ENCODE measurements around the gene ITGB6.
A peak's percentile ranks its signal among the peaks of the same experiment; 100 is the strongest.
"Not testable (repeated sequence)": the region's sequence is repeated elsewhere in the genome, so short reads cannot be mapped to it uniquely, and the experiment has no call there.

ITGB6 gene

DNA sequence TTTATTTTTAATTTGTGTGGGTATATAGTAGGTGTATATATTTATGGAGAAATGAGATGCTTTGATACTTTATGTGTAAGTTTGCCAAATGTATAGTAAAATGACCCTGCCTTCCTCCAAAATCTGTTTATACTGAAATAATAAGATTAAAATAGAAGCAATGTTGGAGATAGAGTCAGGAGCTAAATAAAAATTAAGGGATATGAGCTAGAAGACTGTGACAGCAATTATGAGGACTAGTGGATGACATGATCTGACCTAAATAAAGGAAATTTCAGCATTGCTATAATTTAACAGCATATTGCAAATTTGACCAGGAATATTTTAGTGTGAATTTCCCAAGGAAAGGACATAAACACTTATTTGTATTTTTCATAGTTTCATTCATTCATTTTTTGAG, 60.7 kb downstream of the ITGB6 start:
- DNase-seq: no peak

DNA sequence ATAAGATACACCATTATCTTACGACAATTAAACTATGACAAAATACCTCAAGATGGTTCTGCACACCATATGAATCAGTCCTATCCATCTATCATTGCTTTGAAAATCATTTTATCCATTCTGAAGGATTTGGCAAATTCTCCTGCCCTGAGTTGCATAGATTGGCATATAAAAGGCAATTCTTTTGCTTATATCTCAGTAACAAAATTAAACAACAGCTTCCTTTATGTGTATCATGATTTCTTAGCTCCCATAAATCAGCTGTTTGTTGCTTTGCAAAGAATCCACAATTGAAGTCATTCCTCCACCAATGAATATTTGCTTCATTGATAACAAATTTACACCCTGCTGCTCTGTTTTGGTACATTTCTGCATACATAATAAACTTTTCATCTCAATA, 61.7 kb downstream of the ITGB6 start:
- DNase-seq: no peak

GRCh38 chr2:160137464-160137863, 62.6 kb downstream of the ITGB6 start:
- DNase-seq: no peak

DNA sequence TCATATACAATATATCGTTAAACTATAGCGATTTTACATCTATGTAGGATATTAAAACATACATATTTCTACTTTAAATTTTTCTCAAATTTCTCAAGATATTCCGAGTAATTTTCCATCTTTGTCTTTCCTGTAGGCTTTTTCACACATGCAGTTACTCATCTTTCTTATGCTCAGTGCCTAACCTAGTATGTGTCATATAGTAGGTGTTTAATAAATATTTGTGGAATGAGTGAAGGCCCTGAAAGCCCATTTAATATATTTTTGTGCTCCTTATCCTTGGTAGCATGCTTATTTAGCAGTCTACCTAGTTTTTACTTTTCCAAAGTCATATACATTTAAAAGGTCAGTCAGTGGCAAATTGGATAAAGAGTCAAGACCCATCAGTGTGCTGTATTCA, 67.3 kb downstream of the ITGB6 start:
- no peak for DNase-seq

- no peak for DNase-seq
Measured at GRCh38 chr2:160126756-160127155, 73.3 kb downstream of the ITGB6 start.

- DNase-seq: no peak
Measured at GRCh38 chr2:160126315-160126714, 73.8 kb downstream of the ITGB6 start.

DNA sequence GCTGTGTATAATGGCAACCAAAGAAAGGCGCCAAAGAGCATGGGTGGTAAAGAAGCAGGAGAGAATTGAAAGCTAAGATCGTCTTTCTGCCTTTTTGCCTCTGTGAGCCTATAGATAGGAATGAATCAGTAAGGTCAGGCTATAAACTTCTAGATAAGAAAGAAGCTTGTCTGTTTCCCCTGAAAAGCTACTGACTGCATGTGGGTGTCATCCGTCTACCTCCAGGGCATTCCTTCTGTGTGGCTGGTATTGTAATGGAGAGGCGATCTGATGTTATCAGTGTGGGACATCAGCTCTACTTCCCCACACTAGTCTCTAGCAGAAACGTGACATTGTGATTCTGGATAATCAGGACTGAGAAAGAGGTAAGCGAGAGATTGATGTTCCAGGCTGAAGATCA, 74.2 kb downstream of the ITGB6 start:
- DNase-seq: no peak

GRCh38 chr2:160125366-160125765, 74.7 kb downstream of the ITGB6 start:
- DNase-seq: no peak

- DNase-seq: no peak
Measured at GRCh38 chr2:160124571-160124970, 75.5 kb downstream of the ITGB6 start.

GRCh38 chr2:160114721-160115120, 85.4 kb downstream of the ITGB6 start:
- not testable (repeated sequence) for DNase-seq

- DNase-seq: no peak
Measured at GRCh38 chr2:160114020-160114419, 86.1 kb downstream of the ITGB6 start.

DNA sequence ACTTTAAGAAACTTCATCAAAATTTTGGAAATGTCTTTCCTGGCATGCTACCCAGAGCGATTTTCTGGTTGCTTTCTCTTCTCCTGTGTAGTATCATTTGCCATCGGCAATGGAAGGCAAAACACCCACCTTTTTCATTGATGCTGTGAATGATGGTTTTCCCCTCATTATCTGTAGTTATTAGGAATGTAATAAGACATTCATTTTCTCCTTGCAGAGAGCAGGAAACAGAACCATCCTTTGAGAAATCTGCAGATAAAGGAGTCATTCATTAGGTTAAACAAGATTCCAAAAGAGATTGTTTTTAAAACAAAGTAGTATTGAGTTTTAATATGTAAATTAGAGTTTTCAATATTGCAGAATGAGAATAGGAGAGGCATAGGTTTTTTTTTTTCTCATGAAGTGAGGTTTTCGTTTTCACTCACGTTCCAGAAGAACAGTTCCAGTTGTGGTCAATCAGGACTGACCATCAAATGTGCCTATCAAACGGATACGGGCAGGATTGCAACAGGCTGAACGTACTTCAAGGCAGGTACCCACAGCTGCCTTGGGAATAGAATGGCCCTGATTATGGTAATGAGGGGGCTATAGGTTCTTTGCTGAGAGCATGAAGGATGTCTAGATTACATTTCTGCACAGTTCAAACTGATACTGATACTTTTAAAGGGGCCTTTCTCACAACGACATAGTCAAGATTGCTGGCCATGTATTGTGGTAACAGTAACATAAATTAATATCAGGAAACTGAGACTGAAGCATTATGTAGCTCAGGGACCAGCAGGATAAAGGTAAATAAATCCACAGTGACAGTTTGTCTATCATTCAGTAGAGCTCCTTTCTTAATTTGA, 87.9 kb downstream of the ITGB6 start:
- no peak for DNase-seq

DNA sequence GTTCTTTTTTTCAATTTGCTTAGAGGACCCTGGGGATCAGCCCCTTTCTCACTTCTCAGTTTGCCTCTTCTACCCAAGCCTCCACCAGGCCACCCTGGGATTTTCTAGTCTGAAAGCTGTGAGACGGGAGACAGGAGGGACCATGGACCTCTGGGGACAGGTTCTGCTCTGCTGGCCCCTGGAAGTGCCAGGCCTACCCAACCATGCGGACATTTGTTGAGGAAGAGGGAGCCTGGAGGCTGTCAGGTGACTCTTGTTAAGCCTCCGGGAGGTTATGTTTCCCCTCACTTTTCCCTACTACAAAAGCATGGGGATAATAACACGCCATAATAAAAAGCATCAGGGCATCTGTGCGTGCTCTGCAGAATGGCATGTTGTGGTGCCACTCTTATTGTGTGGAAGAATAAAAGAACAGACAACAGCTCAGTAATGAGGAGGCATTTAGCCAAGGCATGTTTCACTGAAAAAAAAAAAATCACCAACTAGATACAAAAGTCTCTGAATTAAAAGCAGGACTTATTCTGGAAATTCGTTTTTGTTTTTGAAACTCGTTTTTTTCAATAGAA, 89.3 kb downstream of the ITGB6 start:
- DNase-seq: no peak

DNA sequence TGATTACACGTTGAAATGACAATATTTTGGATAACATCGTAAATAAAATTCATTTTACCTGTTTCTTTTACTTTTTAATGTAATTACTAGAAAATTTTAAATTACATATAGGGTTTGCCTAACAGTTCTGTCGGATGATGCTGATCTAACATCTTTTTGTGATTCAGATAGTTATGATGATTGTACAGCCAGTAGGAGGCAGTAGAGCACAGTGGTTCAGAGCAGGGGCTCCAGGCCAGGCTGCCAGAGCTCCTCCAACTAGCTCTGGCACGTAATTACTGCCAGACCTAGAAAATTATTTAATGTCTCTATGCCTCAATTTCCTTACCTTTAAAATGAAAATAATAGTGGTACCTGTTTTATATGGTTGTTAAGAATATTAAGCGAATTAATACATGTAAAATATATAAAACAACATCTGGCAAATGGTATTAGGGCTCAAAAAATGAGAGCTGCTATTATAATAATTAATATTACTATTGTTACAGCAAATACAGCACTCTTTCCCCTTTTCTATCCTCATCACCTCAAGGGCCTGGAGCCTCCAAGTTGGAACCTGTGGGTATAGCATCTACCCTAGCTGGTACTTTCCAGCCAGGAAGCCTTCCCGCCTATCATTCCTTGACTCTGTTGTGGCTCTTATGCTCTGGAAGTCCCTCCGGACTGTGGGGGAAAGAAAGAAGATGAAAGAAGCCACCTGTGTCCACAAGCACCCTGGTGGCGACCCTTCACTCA, 90.0 kb downstream of the ITGB6 start:
- peak; percentile 71 for DNase-seq

GRCh38 chr2:160109243-160109642, 90.8 kb downstream of the ITGB6 start:
- no peak for DNase-seq

DNA sequence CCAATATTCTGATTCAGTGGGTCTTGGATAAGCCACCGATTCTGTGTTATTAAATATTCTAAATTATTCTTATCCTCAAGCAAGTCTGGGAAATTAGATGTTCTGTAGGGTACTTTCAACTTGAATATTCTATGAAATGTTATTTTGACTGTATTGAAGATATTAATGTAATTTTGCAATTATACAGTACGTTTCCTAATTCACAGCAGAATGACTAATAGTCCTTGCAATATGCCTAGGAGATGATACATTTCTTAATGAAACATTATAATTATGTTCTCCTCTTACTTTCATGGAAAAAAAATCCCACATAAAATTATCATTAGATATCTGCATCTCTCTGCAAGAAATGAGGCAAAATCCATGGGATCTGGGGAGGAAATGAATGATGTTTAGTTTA, 91.4 kb downstream of the ITGB6 start:
- no peak for DNase-seq

DNA sequence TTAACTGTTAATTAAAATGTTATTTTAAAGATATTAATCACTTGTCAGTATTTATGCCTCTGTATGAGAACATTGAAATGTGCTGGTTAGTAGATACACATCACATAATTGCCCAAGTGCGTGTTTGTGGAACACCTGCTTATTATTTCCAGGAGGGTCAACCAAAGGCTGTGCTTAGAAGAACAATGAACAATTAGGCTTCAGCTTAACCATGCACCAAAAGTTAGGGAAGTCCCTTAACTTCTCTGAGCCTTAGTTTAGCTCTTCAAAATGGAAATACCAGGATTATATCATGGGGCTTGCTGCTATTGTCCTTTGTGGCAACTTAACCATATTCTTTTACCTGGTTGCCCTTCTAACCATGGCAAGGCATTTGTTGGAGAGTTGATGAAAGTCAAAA, 94.7 kb downstream of the ITGB6 start:
- DNase-seq: no peak

- no peak for DNase-seq
Measured at GRCh38 chr2:160104115-160104514, 96.0 kb downstream of the ITGB6 start.

DNA sequence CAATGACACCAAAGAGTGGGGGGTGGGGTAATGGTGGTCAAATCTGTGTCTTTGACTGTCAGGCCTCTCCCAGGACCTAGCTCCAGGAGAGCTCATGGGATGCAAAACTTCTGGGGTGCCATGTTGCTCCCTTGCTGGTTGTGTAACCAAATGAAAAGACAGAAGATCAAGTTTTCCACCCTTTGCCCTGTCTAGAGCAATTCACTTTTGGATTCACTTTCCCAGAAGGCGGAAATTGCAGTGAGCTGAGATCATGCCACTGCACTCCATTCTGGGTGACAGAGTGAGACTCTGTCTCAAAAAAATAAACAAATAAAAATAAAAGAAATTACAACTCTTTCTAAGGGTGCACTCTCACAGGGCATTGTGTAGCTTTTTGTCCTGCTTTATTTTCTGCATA, 102.7 kb downstream of the ITGB6 start:
- no peak for DNase-seq

GRCh38 chr2:160096409-160096808, 103.7 kb downstream of the ITGB6 start:
- no peak for DNase-seq

GRCh38 chr2:160092445-160092844, 107.6 kb downstream of the ITGB6 start:
- DNase-seq: no peak

- no peak for DNase-seq
Measured at GRCh38 chr2:160091381-160091780, 108.7 kb downstream of the ITGB6 start.

- no peak for DNase-seq
Measured at GRCh38 chr2:160087854-160088745, 112.0 kb downstream of the ITGB6 start.
